GM12865 (cell line): ENCODE measurements around the gene PTPRN2.

Source experiments
- DNase-seq: peaks from one replicate; pipeline ENCODE4 v3.0.0; 2010; ENCODE audit warnings: low read depth
- H3K4me3 ChIP-seq: 2 replicates; pipeline ENCODE4 v1.5.1; 2011; ENCODE audit warnings: mild to moderate bottlenecking, low read depth, low read length, control low read depth
- CTCF ChIP-seq: IDR thresholded peaks from 2 replicates; pipeline ENCODE4 v1.5.1; 2011; ENCODE audit warnings: low read length, control low read depth, low read depth, inconsistent platforms; ENCODE audit not compliant: insufficient read depth; ENCODE audit errors: missing control alignments

The PTPRN2 gene

GRCh38 chr7:158056761-158057160 is 530.9 kb downstream of the PTPRN2 start:
- TF ChIP-seq CTCF: no peak
- H3K4me3 ChIP-seq: no peak overlapping the region
- no peak for DNase-seq

- DNase-seq: no peak
- TF ChIP-seq CTCF: no peak
- no peak overlapping the region for H3K4me3 ChIP-seq
Observed at GRCh38 chr7:158055726-158056510, 531.7 kb downstream of the PTPRN2 start.

GRCh38 chr7:158054611-158055010 is 533.0 kb downstream of the PTPRN2 start:
- no peak overlapping the region for H3K4me3 ChIP-seq
- no peak for TF ChIP-seq CTCF
- no peak for DNase-seq

- no peak overlapping the region for H3K4me3 ChIP-seq
- no peak for TF ChIP-seq CTCF
- DNase-seq: no peak
Observed at GRCh38 chr7:158054081-158054480, 533.5 kb downstream of the PTPRN2 start.

GRCh38 chr7:158053183-158053915 is 534.3 kb downstream of the PTPRN2 start:
- TF ChIP-seq CTCF: no peak
- DNase-seq: no peak
- H3K4me3 ChIP-seq: no peak overlapping the region

- no peak overlapping the region for H3K4me3 ChIP-seq
- TF ChIP-seq CTCF: no peak
- no peak for DNase-seq
Observed at GRCh38 chr7:158052381-158053060, 535.1 kb downstream of the PTPRN2 start.
